Measurements from ENCODE around the gene TFF2. TPM values are rescaled to one million over a fixed set of nuclear protein-coding genes. Genes with fewer than 3 reads are reported as not detected.

Gene TFF2
- total RNA-seq, 1 experiment from 2014 or later, result not detected

- intact Hi-C loops (cut with micrococcal nuclease; ENCODE audit: unreplicated experiment), result no loop called here
- H3K27ac Mint-ChIP-seq (ENCODE audit: unreplicated experiment), result no peak overlapping the region
- no TSS peak for BruUV-seq (replicated peaks)
- CTCF ChIA-PET, result interaction anchor here (1.4 kb wide), 1 partner anchor 10 kb away, joined by 3 read pairs; no protein-coding TSS in a partner anchor
- H3K4me3 Mint-ChIP-seq (ENCODE audit: low read depth, unreplicated experiment), result no peak overlapping the region
- TF ChIP-seq CTCF (IDR thresholded peaks at IDR 0.05; ENCODE audit: unreplicated experiment), result no peak
- H3K36me3 Mint-ChIP-seq (ENCODE audit: insufficient read depth, unreplicated experiment), result no peaks in the 10 kb centered on the region
- no peak for DNase-seq
- H3K27me3 Mint-ChIP-seq (ENCODE audit: unreplicated experiment), result no peaks in the 10 kb centered on the region
- no peaks in the 10 kb centered on the region for H3K9me3 Mint-ChIP-seq (ENCODE audit: low read depth, unreplicated experiment)
- peaks cover 8% of the 10 kb centered on the region for H3K4me1 Mint-ChIP-seq (ENCODE audit: low read depth, unreplicated experiment)
These were observed 10.4 kb downstream of the TFF2 start for GRCh38 chr21:42340187-42341050.

- TF ChIP-seq CTCF (IDR thresholded peaks at IDR 0.05; ENCODE audit: unreplicated experiment), result no peak
- Mint-ChIP-seq H3K9me3 (ENCODE audit: low read depth, unreplicated experiment) (no peaks in the 10 kb centered on the region), H3K36me3 (ENCODE audit: insufficient read depth, unreplicated experiment) (no peaks in the 10 kb centered on the region), H3K27me3 (ENCODE audit: unreplicated experiment) (peaks cover 5% of the 10 kb centered on the region), H3K4me1 (ENCODE audit: low read depth, unreplicated experiment) (peaks cover 8% of the 10 kb centered on the region), H3K27ac (ENCODE audit: unreplicated experiment) (no peak overlapping the region), H3K4me3 (ENCODE audit: low read depth, unreplicated experiment) (no peak overlapping the region)
- no TSS peak for BruUV-seq (replicated peaks)
- no peak for DNase-seq
- intact Hi-C loops (cut with micrococcal nuclease; ENCODE audit: unreplicated experiment), result no loop called here
- CTCF ChIA-PET, result interaction anchor here (0.6 to 1.6 kb wide), 4 partner anchors 9 to 194 kb away, joined by 3 to 5 read pairs (median 4); no protein-coding TSS in a partner anchor
These were observed 11.8 kb downstream of the TFF2 start for GRCh38 chr21:42338729-42339715.

- DNase-seq, result peak; percentile 76
- intact Hi-C loops (cut with micrococcal nuclease; ENCODE audit: unreplicated experiment), result no loop called here
- Mint-ChIP-seq H3K36me3 (ENCODE audit: insufficient read depth, unreplicated experiment) (no peaks in the 10 kb centered on the region), H3K9me3 (ENCODE audit: low read depth, unreplicated experiment) (no peaks in the 10 kb centered on the region), H3K27me3 (ENCODE audit: unreplicated experiment) (peaks cover 14% of the 10 kb centered on the region), H3K27ac (ENCODE audit: unreplicated experiment) (no peak overlapping the region), H3K4me1 (ENCODE audit: low read depth, unreplicated experiment) (peaks cover 8% of the 10 kb centered on the region), H3K4me3 (ENCODE audit: low read depth, unreplicated experiment) (peak overlapping the region; percentile 30)
- peak; percentile 30 for TF ChIP-seq CTCF (IDR thresholded peaks at IDR 0.05; ENCODE audit: unreplicated experiment)
- BruUV-seq (replicated peaks), result no TSS peak
- CTCF ChIA-PET, result interaction anchor here (0.6 to 1.6 kb wide), 5 partner anchors 23 to 193 kb away, joined by 3 to 5 read pairs (median 4); no protein-coding TSS in a partner anchor
These were observed 12.7 kb downstream of the TFF2 start for GRCh38 chr21:42337830-42338728.

Measured in Calu3 (cell line).